AG04450 (cell line): Measurements from ENCODE around the gene ZC3HAV1. TPM values are rescaled to one million over a fixed set of nuclear protein-coding genes. Genes with fewer than 3 reads are reported as not detected.
"Not testable (repeated sequence)": the region's sequence is repeated elsewhere in the genome, so short reads cannot be mapped to it uniquely, and the experiment has no call there.

Experiments
- CTCF ChIA-PET: fragments of 300-600, 350-600 bp; formaldehyde crosslinking; extraction: SDS; loops from one replicate; lab custom pipeline; 2022; ENCODE audit warnings: antibody characterized with exemption, inconsistent platforms; lab: Charles Lee
- POLR2A ChIA-PET: fragments of 350-600 bp; formaldehyde crosslinking; extraction: SDS; loops from one replicate; lab custom pipeline; 2021; ENCODE audit warnings: antibody characterized with exemption, inconsistent platforms; lab: Yijun Ruan, JAX
- DNase-seq: peaks from one replicate; pipeline ENCODE4 v3.0.0-alpha.2; 2011; ENCODE audit warnings: low read depth, low spot score
- H3K27ac ChIP-seq: one replicate; pipeline ENCODE4 v1.5.1; 2012; ENCODE audit warnings: low read depth, low read length, control low read depth
- H3K27me3 ChIP-seq: one replicate; pipeline ENCODE4 v1.6.0; 2012; ENCODE audit warnings: low read length; ENCODE audit not compliant: control insufficient read depth, insufficient read depth
- H3K4me3 ChIP-seq: 2 replicates; pipeline ENCODE4 v1.5.1; 2011; ENCODE audit warnings: mild to moderate bottlenecking, low read depth, low read length, control low read depth
- H3K9me3 ChIP-seq: 2 replicates; pipeline ENCODE4 v1.5.1; 2012; ENCODE audit warnings: low read length; ENCODE audit not compliant: control insufficient read depth, insufficient read depth
- CTCF ChIP-seq: IDR thresholded peaks from 2 replicates; pipeline ENCODE4 v1.5.1; 2011; ENCODE audit warnings: low read depth, low read length, control low read depth, inconsistent platforms
- polyA plus RNA-seq: library from polyadenylated mRNA; depleted of rRNA; stranded (reverse); fragments of >200 nt; gene quantifications from 2 replicates; pipeline ENCODE4 v1.2.3, GENCODE V29; 2011

ZC3HAV1 gene
- polyA plus RNA-seq, 1 experiment: 25.3 TPM

- Histone ChIP-seq H3K27me3 (peaks cover 2% of the 10 kb centered on the region), H3K9me3 (peaks cover 7% of the 10 kb centered on the region; the same call in 1 of the 2 replicates), H3K27ac (peak overlapping the region; percentile 94), H3K4me3 (peak overlapping the region; percentile 88)
- CTCF ChIA-PET: no interaction called here
- POLR2A ChIA-PET: no interaction called here
- TF ChIP-seq CTCF: no peak
- no peak for DNase-seq
These were observed 477 bp upstream of the ZC3HAV1 start for GRCh38 chr7:139109983-139110411.

GRCh38 chr7:139108266-139109187 lies 993 bp downstream of the ZC3HAV1 start:
- DNase-seq: no peak
- peak overlapping the region; percentile 88 for H3K4me3 ChIP-seq
- peak overlapping the region; percentile 94 for H3K27ac ChIP-seq
- TF ChIP-seq CTCF: no peak; the same call in 1 of the 2 replicates
- H3K9me3 ChIP-seq: peaks cover 7% of the 10 kb centered on the region; the same call in 1 of the 2 replicates
- POLR2A ChIA-PET: interaction anchor here (0.6 kb wide), 1 partner anchor 73 kb away, joined by 3 read pairs; the partner anchor contains the start of gene ZC3HAV1L
- H3K27me3 ChIP-seq: no peaks in the 10 kb centered on the region
- CTCF ChIA-PET: interaction anchor here (0.6 kb wide), 2 partner anchors 1025 to 1482 kb away, joined by 3 to 4 read pairs; no protein-coding TSS in a partner anchor

GRCh38 chr7:139106959-139107358 lies 2.6 kb downstream of the ZC3HAV1 start:
- no peak for DNase-seq
- H3K9me3 ChIP-seq: peaks cover 7% of the 10 kb centered on the region; the same call in 1 of the 2 replicates
- no peak overlapping the region for H3K27ac ChIP-seq
- ChIA-PET CTCF (interaction anchor here (0.6 to 1.5 kb wide), 2 partner anchors 32 to 47 kb away, joined by 3 to 5 read pairs; no protein-coding TSS in a partner anchor), POLR2A (no interaction called here)
- TF ChIP-seq CTCF: no peak
- no peaks in the 10 kb centered on the region for H3K27me3 ChIP-seq
- no peak overlapping the region for H3K4me3 ChIP-seq

GRCh38 chr7:139106227-139106626 lies 3.3 kb downstream of the ZC3HAV1 start:
- CTCF ChIA-PET: interaction anchor here (1.5 kb wide), 1 partner anchor 31 kb away, joined by 5 read pairs; no protein-coding TSS in a partner anchor
- POLR2A ChIA-PET, H3K4me3 ChIP-seq, DNase-seq, H3K9me3 ChIP-seq, H3K27ac ChIP-seq, H3K27me3 ChIP-seq: not testable (repeated sequence)

GRCh38 chr7:139105484-139105883 lies 4.0 kb downstream of the ZC3HAV1 start:
- CTCF ChIA-PET: interaction anchor here (3.9 kb wide), 1 partner anchor 30 kb away, joined by 15 read pairs; no protein-coding TSS in a partner anchor
- POLR2A ChIA-PET: no interaction called here
- no peak overlapping the region for H3K4me3 ChIP-seq

More at GRCh38 chr7:139105484-139105883, 4.0 kb downstream of the ZC3HAV1 start:
- DNase-seq: no peak
- H3K27me3 ChIP-seq: no peaks in the 10 kb centered on the region
- no peak for TF ChIP-seq CTCF
- peaks cover 7% of the 10 kb centered on the region; the same call in 1 of the 2 replicates for H3K9me3 ChIP-seq
- no peak overlapping the region for H3K27ac ChIP-seq
